ENCODE data around the gene ESPNL.

ESPNL gene

GRCh38 chr2:238079874-238080327 is 20.2 kb upstream of the ESPNL start:
- DNase-seq (ENCODE audit: low read depth), result no peak

- DNase-seq (ENCODE audit: low read depth), result no peak
Observed at GRCh38 chr2:238080518-238080917, 19.6 kb upstream of the ESPNL start.

- no peak for DNase-seq (ENCODE audit: low read depth)
Observed at GRCh38 chr2:238081150-238081549, 19.0 kb upstream of the ESPNL start.

- DNase-seq (ENCODE audit: low read depth), result no peak
Observed at GRCh38 chr2:238081561-238081960, 18.6 kb upstream of the ESPNL start.

GRCh38 chr2:238082151-238082550 is 18.0 kb upstream of the ESPNL start:
- no peak for DNase-seq (ENCODE audit: low read depth)

GRCh38 chr2:238082827-238083226 is 17.3 kb upstream of the ESPNL start:
- DNase-seq (ENCODE audit: low read depth), result no peak

- DNase-seq (ENCODE audit: low read depth), result no peak
Observed at GRCh38 chr2:238083919-238084318, 16.2 kb upstream of the ESPNL start.

GRCh38 chr2:238084761-238085160 is 15.4 kb upstream of the ESPNL start:
- DNase-seq (ENCODE audit: low read depth), result no peak

- DNase-seq (ENCODE audit: low read depth), result no peak
Observed at GRCh38 chr2:238085899-238086298, 14.2 kb upstream of the ESPNL start.

- no peak for DNase-seq (ENCODE audit: low read depth)
Observed at GRCh38 chr2:238087211-238087610, 12.9 kb upstream of the ESPNL start.

GRCh38 chr2:238090887-238091286 is 9.3 kb upstream of the ESPNL start:
- DNase-seq (ENCODE audit: low read depth), result no peak

- no peak for DNase-seq (ENCODE audit: low read depth)
Observed at GRCh38 chr2:238091436-238092060, 8.6 kb upstream of the ESPNL start.

GRCh38 chr2:238092486-238093035 is 7.6 kb upstream of the ESPNL start:
- DNase-seq (ENCODE audit: low read depth), result no peak

GRCh38 chr2:238093181-238094140 is 6.7 kb upstream of the ESPNL start:
- DNase-seq (ENCODE audit: low read depth), result no peak

- no peak for DNase-seq (ENCODE audit: low read depth)
Observed at GRCh38 chr2:238094438-238095022, 5.6 kb upstream of the ESPNL start.

GRCh38 chr2:238095143-238095542 is 5.0 kb upstream of the ESPNL start:
- no peak for DNase-seq (ENCODE audit: low read depth)

GRCh38 chr2:238096311-238097011 is 3.7 kb upstream of the ESPNL start:
- no peak for DNase-seq (ENCODE audit: low read depth)

GRCh38 chr2:238097201-238097987 is 2.7 kb upstream of the ESPNL start:
- no peak for DNase-seq (ENCODE audit: low read depth)

GRCh38 chr2:238097988-238098871 is 1.9 kb upstream of the ESPNL start:
- DNase-seq (ENCODE audit: low read depth), result no peak

Data from T follicular helper cell (primary cell).